Forelimb muscle (tissue), 1 donor: Measurements from ENCODE around the gene DPP10. TPM values are rescaled to one million over a fixed set of nuclear protein-coding genes. Genes with fewer than 3 reads are reported as not detected.
"Not testable (repeated sequence)": the region's sequence is repeated elsewhere in the genome, so short reads cannot be mapped to it uniquely, and the experiment has no call there.

Experiments
- DNase-seq: peaks from one replicate; pipeline ENCODE4 v3.0.0-alpha.2; 2013; ENCODE audit warnings: low read depth
- polyA plus RNA-seq: library from polyadenylated mRNA; unstranded; fragments of 120-200 nt; gene quantifications from one replicate; pipeline ENCODE4 v1.2.1, GENCODE V29; 2013; ENCODE audit not compliant: insufficient read length

DPP10 gene
- polyA plus RNA-seq, 1 donor: 0.32 TPM

GRCh38 chr2:114507744-114508143 lies 65.3 kb downstream of the DPP10 start:
- no peak for DNase-seq

GRCh38 chr2:114515882-114516281 lies 73.4 kb downstream of the DPP10 start:
- no peak for DNase-seq

GRCh38 chr2:114517580-114517979 lies 75.1 kb downstream of the DPP10 start:
- no peak for DNase-seq

- DNase-seq: no peak
Observed at GRCh38 chr2:114518738-114519137, 76.3 kb downstream of the DPP10 start.

- not testable (repeated sequence) for DNase-seq
Observed at GRCh38 chr2:114522612-114523011, 80.2 kb downstream of the DPP10 start.

- no peak for DNase-seq
Observed at GRCh38 chr2:114525955-114526354, 83.5 kb downstream of the DPP10 start.

- DNase-seq: no peak
Observed at GRCh38 chr2:114526841-114527240, 84.4 kb downstream of the DPP10 start.

- no peak for DNase-seq
Observed at GRCh38 chr2:114527330-114527983, 85.0 kb downstream of the DPP10 start.

GRCh38 chr2:114534116-114535084 lies 92.0 kb downstream of the DPP10 start:
- no peak for DNase-seq

GRCh38 chr2:114537777-114538176 lies 95.3 kb downstream of the DPP10 start:
- DNase-seq: no peak

- no peak for DNase-seq
Observed at GRCh38 chr2:114542695-114543094, 100.3 kb downstream of the DPP10 start.

- DNase-seq: peak; percentile 71
Observed at GRCh38 chr2:114543236-114543766, 100.9 kb downstream of the DPP10 start.

GRCh38 chr2:114545052-114545451 lies 102.6 kb downstream of the DPP10 start:
- no peak for DNase-seq

GRCh38 chr2:114546531-114546930 lies 104.1 kb downstream of the DPP10 start:
- no peak for DNase-seq

- no peak for DNase-seq
Observed at GRCh38 chr2:114548151-114548550, 105.7 kb downstream of the DPP10 start.

- DNase-seq: no peak
Observed at GRCh38 chr2:114550364-114550763, 107.9 kb downstream of the DPP10 start.

- no peak for DNase-seq
Observed at GRCh38 chr2:114550895-114551793, 108.7 kb downstream of the DPP10 start.

GRCh38 chr2:114553027-114553426 lies 110.6 kb downstream of the DPP10 start:
- no peak for DNase-seq

- no peak for DNase-seq
Observed at GRCh38 chr2:114569166-114569565, 126.7 kb downstream of the DPP10 start.

- DNase-seq: no peak
Observed at GRCh38 chr2:114577657-114578056, 135.2 kb downstream of the DPP10 start.

GRCh38 chr2:114579542-114579941 lies 137.1 kb downstream of the DPP10 start:
- DNase-seq: no peak

- DNase-seq: no peak
Observed at GRCh38 chr2:114580691-114581090, 138.2 kb downstream of the DPP10 start.
